ENCODE data around the gene CREB5.

The CREB5 gene

DNA sequence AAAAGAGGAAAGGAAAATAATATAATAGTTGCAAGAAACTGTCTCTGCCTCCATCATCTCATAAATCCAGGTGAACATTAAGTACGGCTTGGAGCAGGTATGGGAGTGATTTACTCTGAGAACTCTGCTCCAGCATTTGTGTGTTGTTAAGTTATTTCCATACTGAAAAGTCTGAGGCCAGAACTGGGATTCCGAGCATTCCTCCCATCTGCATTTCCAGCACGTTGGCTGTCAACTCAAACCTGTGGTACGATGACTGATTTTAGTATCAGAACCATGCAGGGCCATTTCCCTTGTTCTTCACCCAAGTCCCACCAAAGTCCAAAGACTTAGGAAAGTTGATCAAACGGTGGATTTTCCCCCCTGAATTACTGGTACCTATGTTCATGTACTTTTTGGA is 104.9 kb downstream of the CREB5 start:
- Histone ChIP-seq H3K4me2 (ENCODE audit: insufficient read depth, low read length) (no peak overlapping the region), H3K27ac (ENCODE audit: low read length) (no peak overlapping the region), H3K9me3 (ENCODE audit: insufficient read depth, low read length, severe bottlenecking) (no peaks in the 10 kb centered on the region), H3K4me3 (ENCODE audit: low read depth in 1 of 2, low read length in 2 of 2) (no peak overlapping the region), H2AFZ (ENCODE audit: low read depth, low read length) (no peak overlapping the region), H3K9ac (ENCODE audit: low read depth, low read length) (no peak overlapping the region), H3K4me1 (ENCODE audit: insufficient read depth, low read length) (no peaks in the 10 kb centered on the region), H3K79me2 (ENCODE audit: insufficient read depth, low read length) (no peaks in the 10 kb centered on the region), H3K36me3 (ENCODE audit: insufficient read depth, low read length) (no peaks in the 10 kb centered on the region), H4K20me1 (ENCODE audit: insufficient read depth, low read length) (no peaks in the 10 kb centered on the region), H3K27me3 (ENCODE audit: insufficient read depth, low read length, poor library complexity) (peaks cover 6% of the 10 kb centered on the region)
- ATAC-seq (ENCODE audit: insufficient read depth, low read depth) (no peak), DNase-seq (no peak)
- TF ChIP-seq EZH2 (IDR thresholded peaks at IDR 0.05; ENCODE audit: borderline replicate concordance, low read depth, low read length, severe bottlenecking) = no peak
- TF ChIP-seq, protein P1, sequence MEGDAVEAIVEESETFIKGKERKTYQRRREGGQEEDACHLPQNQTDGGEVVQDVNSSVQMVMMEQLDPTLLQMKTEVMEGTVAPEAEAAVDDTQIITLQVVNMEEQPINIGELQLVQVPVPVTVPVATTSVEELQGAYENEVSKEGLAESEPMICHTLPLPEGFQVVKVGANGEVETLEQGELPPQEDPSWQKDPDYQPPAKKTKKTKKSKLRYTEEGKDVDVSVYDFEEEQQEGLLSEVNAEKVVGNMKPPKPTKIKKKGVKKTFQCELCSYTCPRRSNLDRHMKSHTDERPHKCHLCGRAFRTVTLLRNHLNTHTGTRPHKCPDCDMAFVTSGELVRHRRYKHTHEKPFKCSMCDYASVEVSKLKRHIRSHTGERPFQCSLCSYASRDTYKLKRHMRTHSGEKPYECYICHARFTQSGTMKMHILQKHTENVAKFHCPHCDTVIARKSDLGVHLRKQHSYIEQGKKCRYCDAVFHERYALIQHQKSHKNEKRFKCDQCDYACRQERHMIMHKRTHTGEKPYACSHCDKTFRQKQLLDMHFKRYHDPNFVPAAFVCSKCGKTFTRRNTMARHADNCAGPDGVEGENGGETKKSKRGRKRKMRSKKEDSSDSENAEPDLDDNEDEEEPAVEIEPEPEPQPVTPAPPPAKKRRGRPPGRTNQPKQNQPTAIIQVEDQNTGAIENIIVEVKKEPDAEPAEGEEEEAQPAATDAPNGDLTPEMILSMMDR (IDR thresholded peaks at IDR 0.05; ENCODE audit: borderline replicate concordance, extremely low read depth, low read length, poor library complexity, severe bottlenecking) = no peak

DNA sequence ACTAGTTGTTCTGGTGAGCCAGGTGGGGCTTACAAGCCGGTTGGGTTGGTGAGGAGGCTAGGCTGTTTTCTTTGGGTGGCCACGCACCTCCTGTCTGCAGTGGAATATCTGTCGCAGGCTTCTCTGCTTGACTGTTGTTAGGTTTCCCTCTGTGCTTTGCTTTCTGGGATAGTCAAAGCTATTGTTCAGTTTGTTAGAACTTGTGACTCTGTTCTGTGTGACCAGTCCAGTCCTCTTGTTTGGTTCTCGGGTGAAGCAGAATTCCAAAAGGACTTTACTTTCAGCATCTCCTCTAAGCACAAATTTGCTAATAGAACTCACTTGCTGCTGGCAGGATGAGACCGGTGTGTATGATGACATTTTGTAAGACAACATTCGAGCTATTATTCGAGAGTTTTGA is 105.3 kb downstream of the CREB5 start:
- DNase-seq (no peak), ATAC-seq (ENCODE audit: insufficient read depth, low read depth) (no peak)
- Histone ChIP-seq H2AFZ (ENCODE audit: low read depth, low read length) (no peak overlapping the region), H3K4me3 (ENCODE audit: low read depth in 1 of 2, low read length in 2 of 2) (no peak overlapping the region), H3K4me1 (ENCODE audit: insufficient read depth, low read length) (no peaks in the 10 kb centered on the region), H3K27ac (ENCODE audit: low read length) (no peak overlapping the region), H3K79me2 (ENCODE audit: insufficient read depth, low read length) (no peaks in the 10 kb centered on the region), H3K36me3 (ENCODE audit: insufficient read depth, low read length) (no peaks in the 10 kb centered on the region), H3K27me3 (ENCODE audit: insufficient read depth, low read length, poor library complexity) (peaks cover 6% of the 10 kb centered on the region), H3K9ac (ENCODE audit: low read depth, low read length) (no peak overlapping the region), H3K4me2 (ENCODE audit: insufficient read depth, low read length) (no peak overlapping the region), H3K9me3 (ENCODE audit: insufficient read depth, low read length, severe bottlenecking) (no peaks in the 10 kb centered on the region), H4K20me1 (ENCODE audit: insufficient read depth, low read length) (no peaks in the 10 kb centered on the region)
- TF ChIP-seq, protein P1 (IDR thresholded peaks at IDR 0.05; ENCODE audit: borderline replicate concordance, extremely low read depth, low read length, poor library complexity, severe bottlenecking) = no peak
- TF ChIP-seq EZH2 (IDR thresholded peaks at IDR 0.05; ENCODE audit: borderline replicate concordance, low read depth, low read length, severe bottlenecking) = no peak

DNA sequence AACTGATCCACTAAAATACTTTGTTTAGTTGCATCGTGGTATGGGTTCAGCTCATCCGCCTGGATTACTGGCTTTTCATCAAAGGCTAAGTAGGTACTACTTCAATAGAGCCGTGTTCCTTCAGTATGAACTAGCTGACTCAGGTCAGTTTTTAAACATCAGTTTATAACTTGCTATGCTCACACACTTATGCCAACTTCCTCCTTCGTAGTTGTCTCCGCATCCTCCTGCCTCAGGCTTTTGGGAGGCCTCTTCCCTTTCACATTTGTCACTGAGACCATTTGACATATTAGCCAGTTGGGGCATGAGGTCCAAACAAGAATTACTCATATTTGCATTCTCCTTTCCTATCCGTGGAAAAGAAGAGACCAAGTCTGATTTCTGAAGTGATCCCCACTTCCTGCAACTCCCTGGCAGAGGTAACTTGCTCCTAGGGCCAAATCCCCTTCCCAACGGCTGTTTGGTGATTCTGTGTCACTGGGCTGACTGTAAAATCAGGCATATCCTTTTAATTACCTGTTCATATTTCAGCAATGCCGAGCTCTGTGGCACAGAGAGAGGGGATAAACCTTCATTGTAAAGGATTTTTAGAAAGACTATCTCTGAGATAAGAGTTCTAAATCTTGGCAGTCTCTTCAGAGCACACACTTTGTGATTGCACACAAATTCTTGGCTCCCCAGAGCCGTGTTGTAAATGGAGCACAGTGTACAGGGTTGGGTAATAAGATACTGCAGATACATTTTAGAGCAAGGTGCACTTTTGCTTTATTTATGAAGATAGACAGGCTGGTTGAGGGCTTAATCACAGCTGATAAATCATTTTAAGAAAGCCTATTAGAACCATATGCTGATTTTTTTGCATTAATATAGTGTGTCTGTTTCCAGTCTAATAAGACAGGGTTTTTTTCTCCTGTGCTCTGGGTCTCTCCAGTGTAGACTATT is 108.0 kb downstream of the CREB5 start:
- Histone ChIP-seq H3K9ac (ENCODE audit: low read depth, low read length) (no peak overlapping the region), H3K36me3 (ENCODE audit: insufficient read depth, low read length) (no peaks in the 10 kb centered on the region), H3K4me3 (ENCODE audit: low read depth in 1 of 2, low read length in 2 of 2) (no peak overlapping the region), H3K27ac (ENCODE audit: low read length) (no peak overlapping the region), H3K4me1 (ENCODE audit: insufficient read depth, low read length) (no peaks in the 10 kb centered on the region), H4K20me1 (ENCODE audit: insufficient read depth, low read length) (no peaks in the 10 kb centered on the region), H3K79me2 (ENCODE audit: insufficient read depth, low read length) (no peaks in the 10 kb centered on the region), H3K4me2 (ENCODE audit: insufficient read depth, low read length) (no peak overlapping the region), H2AFZ (ENCODE audit: low read depth, low read length) (no peak overlapping the region), H3K27me3 (ENCODE audit: insufficient read depth, low read length, poor library complexity) (peaks cover 6% of the 10 kb centered on the region), H3K9me3 (ENCODE audit: insufficient read depth, low read length, severe bottlenecking) (no peaks in the 10 kb centered on the region)
- no peak for DNase-seq
- ATAC-seq (ENCODE audit: insufficient read depth, low read depth) = no peak
- no peak for TF ChIP-seq EZH2 (IDR thresholded peaks at IDR 0.05; ENCODE audit: borderline replicate concordance, low read depth, low read length, severe bottlenecking)
- TF ChIP-seq, protein P1 (IDR thresholded peaks at IDR 0.05; ENCODE audit: borderline replicate concordance, extremely low read depth, low read length, poor library complexity, severe bottlenecking) = no peak

Measured in DND-41 (cell line).